CD1c-positive myeloid dendritic cell (primary cell): ENCODE data around the gene DISP3.

ENCODE experiments used
- DNase-seq: peaks from one replicate; pipeline ENCODE4 v3.0.0-alpha.2; 2016; ENCODE audit errors: extremely low spot score

The DISP3 gene

GRCh38 chr1:11461531-11462137 lies 17.3 kb upstream of the DISP3 start:
- DNase-seq, result no peak

GRCh38 chr1:11462224-11462923 lies 16.6 kb upstream of the DISP3 start:
- DNase-seq, result no peak

DNA sequence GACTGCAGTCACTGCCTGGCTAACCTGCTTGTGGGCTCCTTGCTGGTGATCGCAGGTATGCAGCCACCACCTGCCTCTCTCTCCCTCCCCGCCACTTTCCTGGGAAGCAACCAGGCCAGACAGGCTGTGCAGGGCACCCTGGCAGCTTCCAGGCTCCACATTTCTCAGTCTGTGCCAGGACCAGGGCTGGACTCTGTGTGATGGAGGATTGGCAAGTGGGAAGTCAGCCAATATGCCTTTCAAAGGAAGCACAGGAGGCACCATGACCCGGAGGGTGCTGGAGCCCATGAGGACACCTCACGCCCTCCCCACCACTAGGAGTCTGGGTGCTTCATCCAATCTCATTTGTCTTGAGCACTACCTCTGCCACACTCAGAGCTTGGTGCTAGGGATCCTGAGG lies 15.8 kb upstream of the DISP3 start:
- no peak for DNase-seq

DNA sequence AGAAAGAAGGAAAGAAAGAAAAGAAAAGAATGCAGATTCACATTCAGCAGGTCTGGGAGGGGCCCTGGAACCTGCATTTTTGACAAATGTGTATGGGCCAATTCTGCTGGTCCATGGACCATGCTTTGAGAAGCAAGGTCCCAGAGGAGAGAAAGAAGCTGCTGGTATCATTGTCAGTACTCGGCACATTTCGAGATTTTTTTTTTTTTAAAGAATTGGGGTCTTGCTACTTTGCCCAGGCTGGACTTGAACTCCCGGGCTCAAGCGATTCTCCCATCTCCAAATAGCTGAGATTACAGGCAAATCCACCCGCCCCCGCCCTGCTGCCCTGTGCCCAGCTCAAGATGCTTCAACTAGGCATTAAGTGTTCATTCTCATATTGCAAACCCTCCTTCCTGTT lies 13.6 kb upstream of the DISP3 start:
- no peak for DNase-seq

DNA sequence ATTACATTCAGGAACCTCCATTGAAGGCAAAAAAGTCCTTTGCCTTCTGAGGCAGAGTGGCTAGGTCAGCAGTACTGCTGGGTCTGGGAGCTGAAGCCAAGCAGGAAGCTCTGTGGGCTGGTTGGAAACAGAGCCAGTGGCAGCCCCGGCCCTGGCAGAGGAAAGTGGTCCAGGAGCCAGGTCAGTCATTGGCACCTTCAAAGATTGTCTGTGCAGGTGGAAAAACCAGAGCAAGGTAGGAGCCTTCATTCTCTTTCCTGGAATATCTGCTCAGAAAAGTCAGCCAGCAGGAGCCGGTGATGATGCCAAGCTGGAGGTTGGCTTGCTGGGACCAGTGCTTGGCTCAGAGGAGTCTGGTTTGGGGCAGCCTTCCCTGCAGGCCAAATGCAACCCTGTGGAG lies 12.5 kb upstream of the DISP3 start:
- DNase-seq, result no peak

- DNase-seq, result no peak
These were observed 10.1 kb upstream of the DISP3 start for GRCh38 chr1:11468878-11469277.

GRCh38 chr1:11470912-11471311 lies 8.0 kb upstream of the DISP3 start:
- no peak for DNase-seq

GRCh38 chr1:11471473-11471872 lies 7.5 kb upstream of the DISP3 start:
- no peak for DNase-seq

DNA sequence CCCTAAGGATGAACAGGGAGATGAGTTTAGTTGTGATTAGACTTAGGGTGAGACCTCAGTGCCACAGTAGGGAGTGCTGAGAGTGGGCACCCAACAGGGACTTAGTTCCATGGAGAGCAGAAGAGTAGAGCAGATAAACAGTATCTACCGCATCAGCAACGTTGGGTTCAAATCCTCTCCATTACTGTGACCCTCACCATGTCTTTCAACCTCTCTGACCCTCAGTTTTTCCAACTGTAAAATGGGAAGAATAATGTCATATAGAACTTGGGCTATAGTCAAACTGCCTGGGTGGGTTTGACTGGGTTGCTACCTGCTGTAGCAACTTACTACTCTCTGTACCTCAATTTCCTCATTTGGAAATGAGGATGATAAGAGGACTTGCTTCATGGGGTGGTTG lies 6.7 kb upstream of the DISP3 start:
- DNase-seq, result no peak

DNA sequence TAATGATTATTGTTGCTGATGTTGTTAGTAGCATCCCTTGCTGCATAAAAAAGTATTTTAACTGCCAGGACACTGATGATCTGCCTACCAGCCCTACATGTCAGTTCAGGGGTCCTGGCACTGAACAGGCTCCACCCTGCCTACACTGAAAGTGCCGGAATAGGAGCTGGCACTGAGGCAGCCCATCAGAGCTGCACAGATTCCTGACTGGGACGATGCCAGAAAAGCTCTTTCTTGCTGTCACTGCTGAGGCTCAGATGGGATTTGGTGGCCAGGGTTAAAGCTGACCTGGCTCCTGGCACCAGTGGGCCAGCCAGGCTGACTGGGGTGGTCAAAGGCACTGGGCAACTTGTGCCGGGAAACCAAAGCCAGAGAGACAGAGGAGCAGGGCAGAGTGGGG lies 6.2 kb upstream of the DISP3 start:
- DNase-seq, result no peak

DNA sequence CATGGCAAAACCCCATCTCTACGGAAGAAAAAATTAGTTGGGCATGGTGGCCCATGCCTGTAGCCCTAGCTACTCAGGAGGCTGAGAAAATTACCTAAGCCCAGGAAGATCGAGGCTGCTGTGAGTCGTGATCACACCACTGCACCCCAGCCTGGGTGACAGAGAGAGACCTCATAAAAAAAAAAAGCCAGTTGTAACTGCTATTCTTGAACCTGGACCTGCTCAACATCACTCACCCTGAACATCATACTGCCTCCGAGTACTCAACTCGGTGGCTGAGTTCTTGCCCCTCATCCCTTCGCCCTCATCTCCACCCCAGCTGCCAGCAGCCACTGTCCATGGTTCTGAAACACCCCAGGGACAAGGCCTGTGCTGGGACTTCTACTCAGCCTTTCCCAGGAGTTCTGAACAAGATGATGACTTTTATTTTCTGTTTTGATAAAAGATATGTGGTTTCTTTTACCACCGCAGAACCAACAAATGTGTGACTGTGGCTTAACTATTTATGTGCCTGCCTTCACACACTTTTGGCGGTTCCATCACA lies 5.4 kb upstream of the DISP3 start:
- DNase-seq, result no peak

DNA sequence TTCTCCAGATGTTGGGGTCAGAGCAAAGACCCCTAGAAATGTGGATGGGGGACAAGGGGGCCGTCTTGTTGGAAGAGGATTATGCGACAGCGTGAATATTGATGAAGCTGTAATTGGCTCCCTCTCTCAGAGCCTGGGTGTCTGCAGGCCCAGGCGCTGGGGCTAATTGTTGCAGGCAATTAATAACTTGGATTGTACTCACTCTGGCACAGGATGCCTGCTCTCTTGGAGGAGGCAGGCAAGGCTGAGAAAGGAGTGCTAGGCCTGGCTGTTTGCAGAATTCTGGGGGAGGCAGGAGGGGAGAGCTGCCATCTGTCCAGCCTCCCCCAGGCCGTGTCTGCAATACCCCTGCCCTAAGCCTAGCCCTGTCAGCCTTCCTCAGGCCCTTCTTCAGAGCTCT lies 4.1 kb upstream of the DISP3 start:
- DNase-seq, result no peak

GRCh38 chr1:11475748-11476147 lies 3.2 kb upstream of the DISP3 start:
- no peak for DNase-seq

DNA sequence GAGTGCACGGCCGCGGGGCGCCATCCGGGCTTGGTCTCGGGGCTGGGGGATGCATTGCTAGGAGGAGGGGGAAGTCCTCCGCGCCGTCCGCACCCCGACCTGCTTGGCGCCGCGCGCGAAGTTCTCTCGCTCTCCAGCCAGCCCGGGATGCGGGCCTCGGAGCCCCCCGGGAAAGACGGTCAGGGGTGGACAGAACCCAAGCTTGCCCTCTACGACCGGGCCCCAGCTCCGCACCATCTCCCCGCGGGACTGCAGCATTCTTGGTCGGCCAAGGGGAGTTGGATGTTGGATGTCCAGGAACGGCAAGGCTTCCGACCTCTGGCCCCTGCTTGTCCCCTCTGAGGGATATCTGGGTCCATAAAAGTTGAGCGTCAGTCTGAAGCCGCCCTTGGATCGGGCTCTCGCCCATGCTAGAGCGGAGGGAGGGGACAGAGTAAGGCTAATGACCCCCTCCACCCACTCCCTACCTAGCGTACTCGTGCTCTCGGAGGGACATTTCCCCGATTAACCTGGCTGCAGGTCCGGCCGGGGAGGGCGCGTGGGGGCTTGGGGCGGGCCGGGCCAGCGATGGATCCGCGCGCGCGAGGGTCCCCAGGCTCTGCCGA lies 522 bp downstream of the DISP3 start:
- DNase-seq, result no peak

DNA sequence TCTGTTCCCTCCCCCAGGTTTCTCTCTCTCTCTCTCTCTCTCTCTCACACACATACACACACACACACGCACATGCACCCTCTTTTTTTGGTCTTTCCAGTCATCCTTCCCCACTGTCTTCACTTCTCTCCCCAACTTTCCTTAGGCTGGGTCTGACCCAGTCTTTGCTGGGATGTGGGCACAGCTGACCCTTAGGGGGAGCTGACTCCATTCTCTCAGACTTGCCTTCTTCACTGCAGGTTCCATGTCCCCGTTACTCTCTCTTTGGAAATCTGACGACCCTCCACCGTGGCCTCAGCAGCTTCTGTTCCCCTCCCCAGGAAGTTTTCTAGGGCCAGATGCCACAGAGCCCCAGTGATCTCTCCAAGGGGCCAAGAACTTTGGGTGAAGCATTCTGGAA lies 2.1 kb downstream of the DISP3 start:
- DNase-seq, result no peak

DNA sequence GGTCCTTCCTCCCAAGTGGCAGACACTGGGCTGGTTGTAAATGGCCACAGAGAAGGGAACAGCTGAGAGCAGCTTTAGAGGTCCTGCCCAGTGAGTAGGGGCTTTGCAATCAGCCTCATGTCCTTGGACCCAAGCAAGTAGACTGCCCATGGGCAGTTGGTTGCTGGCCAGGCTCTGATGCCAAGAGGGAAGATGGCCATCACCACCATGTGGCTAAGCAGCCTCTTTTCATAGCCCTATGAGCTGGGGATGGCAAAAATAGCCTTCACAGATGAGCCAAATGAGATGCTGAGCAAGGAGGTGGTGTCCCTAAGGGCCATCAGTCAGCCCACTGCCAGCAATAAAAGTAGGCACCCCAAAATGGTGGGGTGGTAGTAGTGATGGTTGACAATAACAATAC lies 3.2 kb downstream of the DISP3 start:
- no peak for DNase-seq

- no peak for DNase-seq
These were observed 3.9 kb downstream of the DISP3 start for GRCh38 chr1:11482701-11483479.

DNA sequence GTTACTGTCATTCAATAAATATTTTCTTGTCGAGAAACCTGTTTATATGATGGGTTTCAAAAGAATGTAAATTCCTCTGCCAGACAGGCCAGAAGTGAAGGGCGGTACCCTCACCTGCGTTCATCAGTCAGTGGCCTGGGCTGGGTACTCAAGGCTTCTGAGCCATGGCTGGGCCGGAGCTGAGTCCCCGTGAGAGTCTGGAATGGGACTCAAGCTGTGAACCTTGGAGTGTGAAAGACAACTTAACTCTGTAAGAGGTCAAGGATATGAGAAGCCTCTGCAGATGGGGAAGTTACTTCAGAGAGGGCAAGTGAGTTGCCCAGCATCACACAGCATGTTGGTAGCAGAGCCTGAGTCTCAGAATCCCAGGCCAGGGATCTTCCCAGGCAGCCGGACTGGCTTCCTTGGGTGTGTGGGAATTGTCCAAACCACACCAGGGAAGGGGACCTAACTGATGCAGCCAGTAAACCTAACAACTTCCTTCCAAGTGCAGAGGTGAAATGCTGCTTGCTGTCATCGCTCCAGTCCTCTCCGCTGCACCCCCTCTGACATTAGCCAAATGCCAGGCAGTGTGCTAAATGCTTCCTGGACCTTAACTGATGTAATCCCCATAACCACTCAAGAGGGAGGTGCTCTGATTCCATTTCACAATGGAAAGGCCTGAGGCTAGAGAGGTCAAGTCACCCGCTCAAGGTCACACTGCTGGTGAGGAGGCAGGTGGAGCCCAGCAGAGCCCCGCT lies 4.8 kb downstream of the DISP3 start:
- no peak for DNase-seq

- no peak for DNase-seq
These were observed 5.3 kb downstream of the DISP3 start for GRCh38 chr1:11484321-11484655.

DNA sequence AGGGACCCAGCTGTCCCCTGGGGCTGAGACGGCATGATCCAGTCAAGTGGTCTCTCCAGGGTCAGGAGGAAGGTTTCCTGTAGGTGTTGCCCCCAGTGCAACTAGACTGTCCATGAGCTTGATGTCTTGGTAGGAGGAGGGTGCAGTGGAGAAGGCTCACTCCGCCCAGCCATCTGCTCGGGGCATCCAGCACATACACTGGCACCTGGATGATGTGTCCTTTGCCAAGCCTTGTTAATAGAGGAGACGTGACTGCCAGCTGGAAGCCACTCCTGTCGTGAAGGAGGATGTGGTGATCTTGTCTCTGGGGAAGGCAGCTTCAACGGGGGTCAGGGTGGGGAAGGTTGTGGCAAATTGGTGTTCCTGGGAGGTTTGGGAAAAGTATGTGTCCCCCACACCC lies 6.2 kb downstream of the DISP3 start:
- no peak for DNase-seq

- DNase-seq, result no peak
These were observed 7.5 kb downstream of the DISP3 start for GRCh38 chr1:11486231-11487009.
